Stomach (tissue), 9 donors: ENCODE results near the gene TSHZ1. TPM values are rescaled to one million over a fixed set of nuclear protein-coding genes. Genes with fewer than 3 reads are reported as not detected.

Experiments
- DNase-seq, 2 donors: peaks; one replicate each; pipeline versions ENCODE4 v3.0.0 to v3.0.0-alpha.2; 2013 to 2019
- H3K27ac ChIP-seq, 5 donors: fragments of 200-600 bp in 4 of 5; sonication (generic) in 4 of 5; one replicate each; pipeline ENCODE4 v1.5.1; 2013 to 2019; ENCODE audit warnings: mild to moderate bottlenecking in 1 of 5, moderate library complexity in 1 of 5
- H3K27me3 ChIP-seq, 3 donors: fragments of 200-600 bp; sonication (generic); one replicate each; pipeline ENCODE4 v1.5.1; 2017 to 2019; ENCODE audit warnings: mixed run types in 1 of 3
- H3K36me3 ChIP-seq, 4 donors: fragments of 200-600 bp; sonication (generic); 1 replicate in 3 of 4; 2 replicates in 1 of 4; pipeline ENCODE4 v1.5.1; 2016 to 2019
- H3K4me1 ChIP-seq, 4 donors: fragments of 200-600 bp; sonication (generic); one replicate each; pipeline ENCODE4 v1.5.1; 2016 to 2019
- H3K4me3 ChIP-seq, 4 donors: fragments of 200-600 bp; sonication (generic) in 3 of 4; one replicate each; pipeline ENCODE4 v1.5.1; 2016 to 2019; ENCODE audit warnings: mild to moderate bottlenecking in 1 of 4
- H3K9me3 ChIP-seq, 4 donors: fragments of 200-600 bp; sonication (generic); one replicate each; pipeline ENCODE4 v1.5.1; 2016 to 2019
- EP300 ChIP-seq: sonication (generic); formaldehyde crosslinking; IDR thresholded peaks from one replicate; pipeline ENCODE4 v1.6.1; 2017; ENCODE audit warnings: antibody characterized with exemption
- POLR2A ChIP-seq, 4 donors: fragments of 450-650 bp; IDR thresholded peaks; one replicate each; pipeline ENCODE4 v1.6.1; 2016; ENCODE audit warnings: antibody characterized with exemption in 4 of 4, control low read depth in 2 of 4, mild to moderate bottlenecking in 1 of 4, moderate library complexity in 1 of 4
- POLR2AphosphoS5 ChIP-seq, 3 donors: sonication (generic); formaldehyde crosslinking; IDR thresholded peaks; one replicate each; pipeline ENCODE4 v1.6.1; 2016; ENCODE audit warnings: antibody characterized with exemption in 3 of 3
- WGBS, 5 donors: extraction: QIAGEN DNeasy Blood & Tissue Kit in 3 of 5; methylation state at CpG; one replicate each; pipeline versions ENCODE4 v1.1.5 to v1.1.7; 2013 to 2018; 5-methylcytosine and 5-hydroxymethylcytosine counted together
- intact Hi-C: fragments of 100-400 bp; cut with DNase I; formaldehyde crosslinking; loops from one replicate; pipeline ENCODE4 v1.15.1; 2023; ENCODE audit warnings: low total_unique reads
- polyA plus RNA-seq, 3 donors: library from polyadenylated mRNA; stranded (reverse); fragments of 200-250 nt; gene quantifications; one replicate each; pipeline ENCODE4 v1.2.3, GENCODE V29; 2013
- total RNA-seq, 5 donors: library from RNA; depleted of rRNA; stranded (reverse); fragments of >200 nt; gene quantifications; one replicate each; pipeline versions ENCODE4 v1.1.0 to v1.2.3, GENCODE V29; 2014 to 2016
- TF ChIP-seq, protein P1 (sequence below), 7 experiments: fragments of 450-650 bp in 4 of 7; fragments of 200-600 bp in 3 of 7; sonication (generic) in 3 of 7; IDR thresholded peaks; one replicate each; pipeline ENCODE4 v1.5.1; 2016 to 2019; ENCODE audit warnings: antibody characterized with exemption in 7 of 7, control low read depth in 2 of 7, mild to moderate bottlenecking in 1 of 7
- donor health status: healthy with polysubstance abuse.
- donor health status: Bipolar disorder and iron deficiency.
- donor health status: healthy.

Gene TSHZ1
- total and polyA plus RNA-seq, 8 donors, result 4.2 to 21.0 (median 8.2) TPM

- no peak overlapping the region for H3K27ac ChIP-seq
- DNase-seq, result no peak
- no peak overlapping the region for H3K4me3 ChIP-seq
- WGBS, 5 donors, result 72 to 84% (median 78%) methylated on average over 11 of the region's 11 CpGs
- H3K27me3 ChIP-seq, result no peaks in the 10 kb centered on the region
- H3K36me3 ChIP-seq, result no peaks in the 10 kb centered on the region
- no peaks in the 10 kb centered on the region for H3K9me3 ChIP-seq
- TF ChIP-seq POLR2AphosphoS5 (IDR thresholded peaks at IDR 0.05), result no peak
- TF ChIP-seq, protein P1, sequence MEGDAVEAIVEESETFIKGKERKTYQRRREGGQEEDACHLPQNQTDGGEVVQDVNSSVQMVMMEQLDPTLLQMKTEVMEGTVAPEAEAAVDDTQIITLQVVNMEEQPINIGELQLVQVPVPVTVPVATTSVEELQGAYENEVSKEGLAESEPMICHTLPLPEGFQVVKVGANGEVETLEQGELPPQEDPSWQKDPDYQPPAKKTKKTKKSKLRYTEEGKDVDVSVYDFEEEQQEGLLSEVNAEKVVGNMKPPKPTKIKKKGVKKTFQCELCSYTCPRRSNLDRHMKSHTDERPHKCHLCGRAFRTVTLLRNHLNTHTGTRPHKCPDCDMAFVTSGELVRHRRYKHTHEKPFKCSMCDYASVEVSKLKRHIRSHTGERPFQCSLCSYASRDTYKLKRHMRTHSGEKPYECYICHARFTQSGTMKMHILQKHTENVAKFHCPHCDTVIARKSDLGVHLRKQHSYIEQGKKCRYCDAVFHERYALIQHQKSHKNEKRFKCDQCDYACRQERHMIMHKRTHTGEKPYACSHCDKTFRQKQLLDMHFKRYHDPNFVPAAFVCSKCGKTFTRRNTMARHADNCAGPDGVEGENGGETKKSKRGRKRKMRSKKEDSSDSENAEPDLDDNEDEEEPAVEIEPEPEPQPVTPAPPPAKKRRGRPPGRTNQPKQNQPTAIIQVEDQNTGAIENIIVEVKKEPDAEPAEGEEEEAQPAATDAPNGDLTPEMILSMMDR (IDR thresholded peaks at IDR 0.05), result no peak
- TF ChIP-seq POLR2A (IDR thresholded peaks at IDR 0.05), result no peak
- no peak for TF ChIP-seq EP300
- H3K4me1 ChIP-seq, result peaks cover 0 to 66% (median 22%) of the 10 kb centered on the region in 4 donors
- intact Hi-C loops, result no loop called here
Measured at GRCh38 chr18:75264926-75265597, 54.5 kb downstream of the TSHZ1 start.

DNA sequence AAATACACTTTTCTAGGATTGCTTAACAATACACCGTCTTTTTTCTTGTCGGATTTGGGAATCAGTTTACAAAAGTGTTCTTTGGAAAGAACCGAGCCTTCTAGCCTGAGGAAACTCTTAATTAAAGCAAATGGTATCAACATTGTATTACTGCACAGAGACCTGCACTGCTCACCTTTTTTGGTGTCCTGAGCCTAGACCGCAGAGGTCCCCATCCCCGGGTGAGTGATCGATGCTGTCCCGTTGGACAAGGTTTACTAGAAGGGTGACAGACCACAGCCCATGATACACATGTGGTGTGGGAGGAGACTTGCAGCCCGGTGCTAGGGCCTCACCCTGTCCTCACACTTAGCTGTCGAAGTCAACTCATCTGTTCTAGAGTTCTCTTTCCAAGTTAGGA lies 55.3 kb downstream of the TSHZ1 start:
- WGBS, 5 donors, result 77 to 90% (median 88%) methylated on average over 9 of the region's 9 CpGs
- peaks cover 0 to 71% (median 22%) of the 10 kb centered on the region in 4 donors for H3K4me1 ChIP-seq
- intact Hi-C loops, result no loop called here
- H3K27ac ChIP-seq, result no peak overlapping the region
- H3K9me3 ChIP-seq, result no peaks in the 10 kb centered on the region
- H3K36me3 ChIP-seq, result no peaks in the 10 kb centered on the region
- H3K4me3 ChIP-seq, result no peak overlapping the region
- TF ChIP-seq POLR2A (IDR thresholded peaks at IDR 0.05) (no peak), POLR2AphosphoS5 (IDR thresholded peaks at IDR 0.05) (no peak), EP300 (no peak)
- TF ChIP-seq, protein P1 (IDR thresholded peaks at IDR 0.05), result no peak
- no peaks in the 10 kb centered on the region for H3K27me3 ChIP-seq
- DNase-seq, result no peak

DNA sequence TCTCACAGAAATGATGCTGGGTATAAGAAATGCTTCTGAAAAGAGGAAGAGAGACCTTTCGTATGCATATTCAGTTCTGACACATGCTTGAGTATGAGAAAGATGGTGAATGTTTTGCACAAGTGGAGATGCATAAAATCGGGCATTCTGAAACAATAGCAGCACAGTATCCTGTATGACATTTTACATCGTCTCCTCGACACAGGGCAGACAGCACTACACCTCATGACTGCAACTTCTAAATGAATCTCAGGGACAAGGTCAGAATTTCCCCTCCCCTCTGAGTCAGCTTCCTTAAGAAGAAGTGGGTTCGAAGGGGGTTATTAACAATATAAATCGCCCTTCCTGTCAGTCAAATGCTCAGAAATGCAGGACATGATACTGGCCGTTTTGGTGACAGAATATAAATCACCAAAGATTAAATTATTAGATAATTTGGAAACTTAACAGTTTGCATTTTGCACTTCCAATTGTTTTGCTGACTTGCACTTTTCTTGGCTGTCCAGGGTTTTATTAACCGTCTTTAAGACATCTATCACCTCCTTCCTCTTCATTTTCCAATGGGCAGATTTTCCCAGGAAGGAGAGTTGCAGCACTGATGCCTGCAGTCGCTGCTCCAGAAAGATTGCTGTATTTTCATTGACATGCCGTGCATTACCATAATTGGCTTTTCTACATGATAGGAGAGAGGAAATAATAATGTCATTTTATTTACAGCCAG lies 57.2 kb downstream of the TSHZ1 start:
- intact Hi-C loops, result no loop called here
- no peak overlapping the region for H3K4me3 ChIP-seq
- H3K4me1 ChIP-seq, result peaks cover 0 to 75% (median 16%) of the 10 kb centered on the region in 4 donors
- TF ChIP-seq POLR2AphosphoS5 (IDR thresholded peaks at IDR 0.05), result no peak
- TF ChIP-seq POLR2A (IDR thresholded peaks at IDR 0.05), result no peak
- TF ChIP-seq, protein P1 (IDR thresholded peaks at IDR 0.05), result no peak
- TF ChIP-seq EP300, result no peak
- H3K27ac ChIP-seq, result no peak overlapping the region
- no peaks in the 10 kb centered on the region for H3K27me3 ChIP-seq
- no peaks in the 10 kb centered on the region for H3K36me3 ChIP-seq
- DNase-seq, result no peak
- 73 to 78% (median 76%) methylated on average over 10 of the region's 10 CpGs for WGBS, 5 donors
- no peaks in the 10 kb centered on the region for H3K9me3 ChIP-seq

GRCh38 chr18:75268364-75268646 lies 57.7 kb downstream of the TSHZ1 start:
- H3K27ac ChIP-seq, result no peak overlapping the region
- H3K36me3 ChIP-seq, result no peaks in the 10 kb centered on the region
- H3K4me1 ChIP-seq, result peaks cover 0 to 73% (median 16%) of the 10 kb centered on the region in 4 donors
- WGBS, 5 donors, result 92 to 96% (median 92%) methylated on average over 5 of the region's 5 CpGs
- no peak for TF ChIP-seq EP300
- no peak for TF ChIP-seq POLR2AphosphoS5 (IDR thresholded peaks at IDR 0.05)
- TF ChIP-seq, protein P1 (IDR thresholded peaks at IDR 0.05), result no peak
- no peak for TF ChIP-seq POLR2A (IDR thresholded peaks at IDR 0.05)
- no peaks in the 10 kb centered on the region for H3K27me3 ChIP-seq
- DNase-seq, result no peak
- intact Hi-C loops, result no loop called here
- no peak overlapping the region for H3K4me3 ChIP-seq
- H3K9me3 ChIP-seq, result no peaks in the 10 kb centered on the region
